Panc1 (cell line): ENCODE measurements around the gene SYNPO2L. TPM values are rescaled to one million over a fixed set of nuclear protein-coding genes. Genes with fewer than 3 reads are reported as not detected.

Experiments used
- ATAC-seq: fragments of 200-7000 bp; cut with Tn5 transposase; 2 replicates; pipeline ENCODE4 v1.9.1; 2020; ENCODE audit warnings: mild to moderate bottlenecking, moderate library complexity
- BruUV-seq: library from RNA; stranded (reverse); fragments of 400-500 nt; replicated peaks from 2 replicates; lab custom pipeline; 2021; lab: Mats Ljungman, UMichigan
- CTCF ChIA-PET: fragments of 300-600 bp; sonication (Branson Sonifier 250); formaldehyde crosslinking; loops from one replicate; lab custom pipeline; 2022; ENCODE audit warnings: antibody characterized with exemption; lab: Charles Lee
- POLR2A ChIA-PET: fragments of 300-600 bp; sonication (Branson Sonifier 250); formaldehyde crosslinking; loops from one replicate; lab custom pipeline; 2022; ENCODE audit warnings: antibody characterized with exemption; lab: Charles Lee
- DNase-seq: peaks from one replicate; pipeline ENCODE4 v3.0.0-alpha.2; 2010; ENCODE audit warnings: low read depth, low spot score
- H3K27ac ChIP-seq: 2 replicates; pipeline ENCODE4 v1.5.1; 2011; ENCODE audit warnings: mild to moderate bottlenecking, low read length, inconsistent platforms
- H3K27me3 ChIP-seq: fragments of 200-500 bp; sonication (Bioruptor generic); 2 replicates; pipeline ENCODE4 v1.6.0; 2014; ENCODE audit warnings: low read length, inconsistent platforms; ENCODE audit not compliant: control insufficient read depth, insufficient read depth
- H3K36me3 ChIP-seq: fragments of 200-500 bp; sonication (Bioruptor generic); 2 replicates; pipeline ENCODE4 v1.5.1; 2014; ENCODE audit warnings: inconsistent platforms, mild to moderate bottlenecking, low read length, moderate library complexity; ENCODE audit not compliant: control insufficient read depth, insufficient read depth
- H3K4me1 ChIP-seq: 2 replicates; pipeline ENCODE4 v1.5.1; 2011; ENCODE audit warnings: inconsistent platforms, mild to moderate bottlenecking, low read length, moderate library complexity; ENCODE audit not compliant: control insufficient read depth, insufficient read depth
- H3K4me3 ChIP-seq, 2 experiments: 2 replicates each; pipeline ENCODE4 v1.5.1; 2011 to 2012; ENCODE audit warnings: low read depth in 2 of 2, low read length in 2 of 2, mild to moderate bottlenecking in 2 of 2, inconsistent platforms in 1 of 2, moderate library complexity in 1 of 2
- H3K9me3 ChIP-seq: fragments of 200-500 bp; sonication (Bioruptor generic); 2 replicates; pipeline ENCODE4 v1.5.1; 2014; ENCODE audit warnings: low read depth, mild to moderate bottlenecking, inconsistent platforms, low read length, moderate library complexity; ENCODE audit not compliant: control insufficient read depth, insufficient read depth
- POLR2AphosphoS5 ChIP-seq: IDR thresholded peaks from 2 replicates; pipeline ENCODE4 v1.6.1; 2012; ENCODE audit warnings: mild to moderate bottlenecking, low read depth, low read length, moderate library complexity
- SIN3A ChIP-seq: IDR thresholded peaks from 2 replicates; pipeline ENCODE4 v1.6.1; 2012; ENCODE audit warnings: low read depth, mild to moderate bottlenecking, low read length, moderate library complexity, borderline replicate concordance; ENCODE audit not compliant: insufficient read depth
- TCF7L2 ChIP-seq: IDR thresholded peaks from 2 replicates; pipeline ENCODE4 v1.6.1; 2011; ENCODE audit warnings: mild to moderate bottlenecking, low read depth, low read length, inconsistent platforms
- in situ Hi-C: cut with HindIII; loops from 2 replicates; pipeline ENCODE4 v1.10.0; 2016; ENCODE audit warnings: low sequenced_read_pairs, low pct_unique_long_range_greater_than_20kb
- intact Hi-C: fragments of 100-400 bp; cut with micrococcal nuclease; formaldehyde crosslinking; loops from one replicate; pipeline ENCODE4 v1.10.0; 2022; ENCODE audit not compliant: unreplicated experiment
- total RNA-seq: library from RNA; stranded (reverse); gene quantifications from one replicate; pipeline ENCODE4 v1.2.1, GENCODE V29; 2021; ENCODE audit not compliant: unreplicated experiment
- TF ChIP-seq, protein P1 (sequence below): fragments of 450-650 bp; IDR thresholded peaks from 2 replicates; pipeline ENCODE4 v1.5.1; 2017; ENCODE audit warnings: mild to moderate bottlenecking
- TF ChIP-seq, protein P2 (sequence below), 2 experiments: IDR thresholded peaks; 2 replicates each; pipeline ENCODE4 v1.6.1; 2011 to 2012; ENCODE audit warnings: low read depth in 2 of 2, control low read depth in 1 of 2, low read length in 1 of 2, mild to moderate bottlenecking in 1 of 2, moderate library complexity in 1 of 2; ENCODE audit not compliant: insufficient read depth in 1 of 2

Gene SYNPO2L
- total RNA-seq, 1 experiment from 2014 or later = not detected

DNA sequence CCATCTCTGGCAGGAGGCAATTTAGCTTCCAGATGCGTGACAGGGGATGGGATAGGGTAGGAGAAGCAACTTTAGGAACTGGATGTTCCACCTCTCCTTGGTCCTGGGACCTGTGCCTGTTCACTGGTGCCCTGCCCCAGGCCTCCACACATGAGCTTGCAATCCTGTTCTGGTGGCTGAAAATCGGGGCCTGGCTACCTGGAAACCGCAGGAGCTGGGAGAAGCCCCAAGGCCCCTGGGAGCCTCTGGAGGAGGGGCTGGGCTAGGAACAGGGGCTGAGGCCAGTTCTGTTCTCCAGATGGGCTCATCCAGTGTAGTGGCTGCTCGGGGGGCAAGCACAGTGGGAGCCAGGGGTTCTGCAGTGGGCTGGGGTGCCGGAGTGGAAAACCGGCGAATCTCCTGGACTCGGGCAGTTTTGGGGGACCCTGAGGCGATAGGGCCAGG lies 9.2 kb downstream of the SYNPO2L start:
- ChIA-PET CTCF (no interaction called here), POLR2A (no interaction called here)
- Histone ChIP-seq H3K36me3 (no peaks in the 10 kb centered on the region), H3K9me3 (no peaks in the 10 kb centered on the region), H3K4me1 (no peaks in the 10 kb centered on the region), H3K4me3 (no peak overlapping the region), H3K27ac (no peak overlapping the region), H3K27me3 (no peaks in the 10 kb centered on the region)
- TF ChIP-seq, protein P1, sequence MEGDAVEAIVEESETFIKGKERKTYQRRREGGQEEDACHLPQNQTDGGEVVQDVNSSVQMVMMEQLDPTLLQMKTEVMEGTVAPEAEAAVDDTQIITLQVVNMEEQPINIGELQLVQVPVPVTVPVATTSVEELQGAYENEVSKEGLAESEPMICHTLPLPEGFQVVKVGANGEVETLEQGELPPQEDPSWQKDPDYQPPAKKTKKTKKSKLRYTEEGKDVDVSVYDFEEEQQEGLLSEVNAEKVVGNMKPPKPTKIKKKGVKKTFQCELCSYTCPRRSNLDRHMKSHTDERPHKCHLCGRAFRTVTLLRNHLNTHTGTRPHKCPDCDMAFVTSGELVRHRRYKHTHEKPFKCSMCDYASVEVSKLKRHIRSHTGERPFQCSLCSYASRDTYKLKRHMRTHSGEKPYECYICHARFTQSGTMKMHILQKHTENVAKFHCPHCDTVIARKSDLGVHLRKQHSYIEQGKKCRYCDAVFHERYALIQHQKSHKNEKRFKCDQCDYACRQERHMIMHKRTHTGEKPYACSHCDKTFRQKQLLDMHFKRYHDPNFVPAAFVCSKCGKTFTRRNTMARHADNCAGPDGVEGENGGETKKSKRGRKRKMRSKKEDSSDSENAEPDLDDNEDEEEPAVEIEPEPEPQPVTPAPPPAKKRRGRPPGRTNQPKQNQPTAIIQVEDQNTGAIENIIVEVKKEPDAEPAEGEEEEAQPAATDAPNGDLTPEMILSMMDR = no peak
- no peak for TF ChIP-seq SIN3A
- TF ChIP-seq TCF7L2 = no peak
- TF ChIP-seq POLR2AphosphoS5 = no peak
- TF ChIP-seq, protein P2, sequence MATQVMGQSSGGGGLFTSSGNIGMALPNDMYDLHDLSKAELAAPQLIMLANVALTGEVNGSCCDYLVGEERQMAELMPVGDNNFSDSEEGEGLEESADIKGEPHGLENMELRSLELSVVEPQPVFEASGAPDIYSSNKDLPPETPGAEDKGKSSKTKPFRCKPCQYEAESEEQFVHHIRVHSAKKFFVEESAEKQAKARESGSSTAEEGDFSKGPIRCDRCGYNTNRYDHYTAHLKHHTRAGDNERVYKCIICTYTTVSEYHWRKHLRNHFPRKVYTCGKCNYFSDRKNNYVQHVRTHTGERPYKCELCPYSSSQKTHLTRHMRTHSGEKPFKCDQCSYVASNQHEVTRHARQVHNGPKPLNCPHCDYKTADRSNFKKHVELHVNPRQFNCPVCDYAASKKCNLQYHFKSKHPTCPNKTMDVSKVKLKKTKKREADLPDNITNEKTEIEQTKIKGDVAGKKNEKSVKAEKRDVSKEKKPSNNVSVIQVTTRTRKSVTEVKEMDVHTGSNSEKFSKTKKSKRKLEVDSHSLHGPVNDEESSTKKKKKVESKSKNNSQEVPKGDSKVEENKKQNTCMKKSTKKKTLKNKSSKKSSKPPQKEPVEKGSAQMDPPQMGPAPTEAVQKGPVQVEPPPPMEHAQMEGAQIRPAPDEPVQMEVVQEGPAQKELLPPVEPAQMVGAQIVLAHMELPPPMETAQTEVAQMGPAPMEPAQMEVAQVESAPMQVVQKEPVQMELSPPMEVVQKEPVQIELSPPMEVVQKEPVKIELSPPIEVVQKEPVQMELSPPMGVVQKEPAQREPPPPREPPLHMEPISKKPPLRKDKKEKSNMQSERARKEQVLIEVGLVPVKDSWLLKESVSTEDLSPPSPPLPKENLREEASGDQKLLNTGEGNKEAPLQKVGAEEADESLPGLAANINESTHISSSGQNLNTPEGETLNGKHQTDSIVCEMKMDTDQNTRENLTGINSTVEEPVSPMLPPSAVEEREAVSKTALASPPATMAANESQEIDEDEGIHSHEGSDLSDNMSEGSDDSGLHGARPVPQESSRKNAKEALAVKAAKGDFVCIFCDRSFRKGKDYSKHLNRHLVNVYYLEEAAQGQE (IDR thresholded peaks at IDR 0.05; ENCODE audit: insufficient read depth in 1 of 2, low read depth in 2 of 2, low read length in 1 of 2) = no peak
- intact Hi-C loops = loop anchor here (10.0 kb wide), 1 partner anchor 382 kb away; no protein-coding TSS in a partner anchor
- no TSS peak for BruUV-seq
- DNase-seq (no peak), ATAC-seq (no peak)
- in situ Hi-C loops = no loop called here

DNA sequence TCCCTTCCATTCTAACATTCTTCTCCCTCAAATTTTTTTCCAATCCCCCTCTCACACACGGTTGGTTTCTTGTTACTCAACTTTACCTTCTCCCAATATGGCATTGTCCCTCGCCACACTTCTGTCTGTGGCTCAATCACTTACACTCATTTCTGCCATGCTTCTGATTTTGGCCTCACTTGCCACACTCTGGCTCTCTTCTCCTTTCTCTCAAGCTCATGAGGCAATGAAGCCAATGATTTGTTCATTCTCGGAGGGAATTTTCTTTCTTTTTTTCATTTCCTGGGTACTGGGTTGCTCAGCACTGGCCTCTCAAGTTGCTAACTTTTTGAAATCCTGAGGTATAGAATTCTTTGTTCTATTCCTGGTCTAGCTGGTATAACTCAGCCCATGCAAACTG lies 10.6 kb downstream of the SYNPO2L start:
- no peak for ATAC-seq
- POLR2A ChIA-PET = interaction anchor here (0.7 kb wide), 1 partner anchor 15 kb away, joined by 8 read pairs; no protein-coding TSS in a partner anchor
- intact Hi-C loops = loop anchor here (10.0 kb wide), 1 partner anchor 380 kb away; no protein-coding TSS in a partner anchor
- CTCF ChIA-PET = interaction anchor here (3.0 kb wide), 1 partner anchor 116 kb away, joined by 23 read pairs; no protein-coding TSS in a partner anchor
- no peaks in the 10 kb centered on the region for H3K4me1 ChIP-seq
- no peaks in the 10 kb centered on the region for H3K27me3 ChIP-seq
- in situ Hi-C loops = no loop called here
- no peaks in the 10 kb centered on the region for H3K36me3 ChIP-seq
- TF ChIP-seq TCF7L2 (no peak), SIN3A (no peak), POLR2AphosphoS5 (no peak)
- TF ChIP-seq, protein P2 (IDR thresholded peaks at IDR 0.05; ENCODE audit: insufficient read depth in 1 of 2, low read depth in 2 of 2, low read length in 1 of 2) = no peak
- TF ChIP-seq, protein P1 = no peak
- no TSS peak for BruUV-seq
- DNase-seq = no peak
- H3K4me3 ChIP-seq = no peak overlapping the region
- H3K27ac ChIP-seq = no peak overlapping the region
- H3K9me3 ChIP-seq = no peaks in the 10 kb centered on the region
